T-cell (primary cell): Measurements from ENCODE around the gene PPHLN1. TPM values are rescaled to one million over a fixed set of nuclear protein-coding genes. Genes with fewer than 3 reads are reported as not detected.

ENCODE experiments used
- ATAC-seq, 4 experiments: fragments of 200-7000 bp in 3 of 4; fragments of 150-1000 bp in 1 of 4; cut with Tn5 transposase; replicated peaks in 1 of 4; 1 replicate in 3 of 4; 2 replicates in 1 of 4; pipeline ENCODE4 v1.10.0; 2021; ENCODE audit warnings: moderate library complexity in 3 of 4, mild to moderate bottlenecking in 2 of 4, moderate number of reproducible peaks in 1 of 4
- CTCF ChIA-PET, 2 donors: fragments of 300-600 bp; sonication (Branson Sonifier 250); formaldehyde crosslinking; loops; one replicate each; lab custom pipeline; 2022; ENCODE audit warnings: antibody characterized with exemption in 2 of 2; lab: Charles Lee
- POLR2A ChIA-PET, 2 donors: fragments of 300-600 bp; sonication (Branson Sonifier 250); formaldehyde crosslinking; loops; one replicate each; lab custom pipeline; 2022; ENCODE audit warnings: antibody characterized with exemption in 2 of 2; lab: Charles Lee
- DNase-seq, 35 experiments: peaks; one replicate each; pipeline versions ENCODE4 v3.0.0 to v3.0.0-alpha.2; 2013 to 2023
- H3K27ac ChIP-seq: one replicate; pipeline ENCODE4 v1.5.1; 2013; ENCODE audit warnings: low read length
- H3K27me3 ChIP-seq, 2 experiments: replicated peaks in 1 of 2; 1 replicate in 1 of 2; 2 replicates in 1 of 2; pipeline versions ENCODE4 v1.6.1 to v1.7.0; 2013; ENCODE audit warnings: low read length in 1 of 2, mixed read lengths in 1 of 2; ENCODE audit not compliant: control insufficient read depth in 2 of 2, insufficient read depth in 2 of 2; ENCODE audit errors: extremely low read depth in 1 of 2
- H3K36me3 ChIP-seq, 2 donors: 1 replicate in 1 of 2; 2 replicates in 1 of 2; pipeline versions ENCODE4 v1.6.1 to v1.7.0; 2013; ENCODE audit warnings: low read length in 1 of 2; ENCODE audit not compliant: control insufficient read depth in 2 of 2, insufficient read depth in 1 of 2; ENCODE audit errors: extremely low read depth in 1 of 2
- H3K4me1 ChIP-seq, 2 experiments: 1 replicate in 1 of 2; 2 replicates in 1 of 2; pipeline versions ENCODE4 v1.6.1 to v1.7.0; 2013; ENCODE audit warnings: low read length in 2 of 2, mixed read lengths in 1 of 2; ENCODE audit not compliant: insufficient read depth in 2 of 2, control insufficient read depth in 1 of 2; ENCODE audit errors: extremely low read depth in 1 of 2
- H3K4me3 ChIP-seq, 2 donors: 1 replicate in 1 of 2; 2 replicates in 1 of 2; pipeline versions ENCODE4 v1.5.1 to v1.7.0; 2013; ENCODE audit warnings: mild to moderate bottlenecking in 2 of 2, low read length in 1 of 2, moderate library complexity in 1 of 2; ENCODE audit not compliant: control insufficient read depth in 1 of 2; ENCODE audit errors: extremely low read depth in 1 of 2
- H3K9me3 ChIP-seq: 2 replicates; pipeline ENCODE4 v1.7.0; 2013
- H3K27ac Mint-ChIP-seq, 2 donors: one replicate each; pipeline ENCODE4 v1.8.0; 2020 to 2021; ENCODE audit warnings: mild to moderate bottlenecking in 2 of 2, mixed read lengths in 2 of 2
- H3K27me3 Mint-ChIP-seq, 2 donors: one replicate each; pipeline ENCODE4 v1.8.0; 2021 to 2022; ENCODE audit warnings: mixed read lengths in 2 of 2
- H3K36me3 Mint-ChIP-seq: one replicate; pipeline ENCODE4 v1.8.0; 2021; ENCODE audit warnings: mixed read lengths
- H3K4me1 Mint-ChIP-seq, 3 donors: one replicate each; pipeline ENCODE4 v1.8.0; 2020 to 2022; ENCODE audit warnings: mixed read lengths in 3 of 3, mild to moderate bottlenecking in 1 of 3
- H3K4me3 Mint-ChIP-seq, 3 donors: one replicate each; pipeline ENCODE4 v1.8.0; 2020 to 2022; ENCODE audit warnings: mild to moderate bottlenecking in 3 of 3, mixed read lengths in 3 of 3, moderate library complexity in 3 of 3
- H3K9me3 Mint-ChIP-seq, 3 donors: one replicate each; pipeline ENCODE4 v1.8.0; 2020 to 2022; ENCODE audit warnings: mixed read lengths in 3 of 3
- WGBS: methylation state at CpG from one replicate; pipeline ENCODE4 v1.1.5; 2013; ENCODE audit warnings: missing lambda C conversion rate; ENCODE audit not compliant: insufficient coverage; 5-methylcytosine and 5-hydroxymethylcytosine counted together
- total RNA-seq, 35 experiments: library from RNA in 6 of 35; stranded (reverse) in 6 of 35; fragments of 120-200 nt in 1 of 35; gene quantifications; one replicate each; pipeline versions ENCODE4 v1.2.1 to v1.2.4 and lab custom pipeline; 2013 to 2026

Gene PPHLN1
- total RNA-seq, 5 donors from 2014 or later (not counting 1 experiment from before 2014, with no cell fraction given) = 70.8 to 98.9 (median 80.8) TPM

GRCh38 chr12:42308390-42308789 lies 17.6 kb upstream of the PPHLN1 start:
- Mint-ChIP-seq H3K4me3 (no peak overlapping the region), H3K27me3 (no peaks in the 10 kb centered on the region), H3K36me3 (peaks cover 13% of the 10 kb centered on the region), H3K4me1 (no peaks in the 10 kb centered on the region), H3K27ac (no peak overlapping the region), H3K9me3 (no peaks in the 10 kb centered on the region)
- H3K9me3 ChIP-seq = no peaks in the 10 kb centered on the region
- H3K27me3 ChIP-seq = no peaks in the 10 kb centered on the region
- ATAC-seq = no peak
- ChIA-PET POLR2A (no interaction called here), CTCF (no interaction called here)
- no peak overlapping the region for H3K27ac ChIP-seq
- no peaks in the 10 kb centered on the region for H3K4me1 ChIP-seq
- H3K4me3 ChIP-seq = no peak overlapping the region
- peaks cover 0 to 9% of the 10 kb centered on the region in 2 donors for H3K36me3 ChIP-seq
- DNase-seq = no peak
- WGBS = no CpG with 5 or more reads among the region's 2 CpGs

- H3K4me1 ChIP-seq = no peaks in the 10 kb centered on the region
- Mint-ChIP-seq H3K9me3 (no peaks in the 10 kb centered on the region), H3K27ac (no peak overlapping the region), H3K4me1 (no peaks in the 10 kb centered on the region), H3K36me3 (peaks cover 20% of the 10 kb centered on the region), H3K4me3 (no peak overlapping the region), H3K27me3 (no peaks in the 10 kb centered on the region)
- ChIA-PET CTCF (no interaction called here), POLR2A (no interaction called here)
- peaks cover 0 to 13% of the 10 kb centered on the region in 2 donors for H3K36me3 ChIP-seq
- H3K27me3 ChIP-seq = no peaks in the 10 kb centered on the region
- H3K27ac ChIP-seq = no peak overlapping the region
- WGBS = 78% methylated on average over 3 of the region's 6 CpGs
- H3K4me3 ChIP-seq = no peak overlapping the region
- no peak for DNase-seq
- no peak for ATAC-seq
- no peaks in the 10 kb centered on the region for H3K9me3 ChIP-seq
Observed at GRCh38 chr12:42309996-42310395, 16.0 kb upstream of the PPHLN1 start.

GRCh38 chr12:42315108-42315507 lies 10.9 kb upstream of the PPHLN1 start:
- no peaks in the 10 kb centered on the region for H3K9me3 ChIP-seq
- ATAC-seq = no peak
- no peak overlapping the region for H3K27ac ChIP-seq
- WGBS = no CpG with 5 or more reads among the region's 2 CpGs
- Mint-ChIP-seq H3K9me3 (no peaks in the 10 kb centered on the region), H3K4me1 (no peaks in the 10 kb centered on the region), H3K27me3 (no peaks in the 10 kb centered on the region), H3K4me3 (no peak overlapping the region), H3K36me3 (peaks cover 37% of the 10 kb centered on the region), H3K27ac (no peak overlapping the region)
- no peak overlapping the region for H3K4me3 ChIP-seq
- no peak for DNase-seq
- H3K36me3 ChIP-seq = peaks cover 0 to 23% of the 10 kb centered on the region in 2 donors
- ChIA-PET POLR2A (no interaction called here), CTCF (no interaction called here)
- no peaks in the 10 kb centered on the region for H3K4me1 ChIP-seq
- H3K27me3 ChIP-seq = no peaks in the 10 kb centered on the region

- DNase-seq = no peak
- peaks cover 0 to 15% of the 10 kb centered on the region in 2 donors for H3K36me3 ChIP-seq
- no peak for ATAC-seq
- Mint-ChIP-seq H3K4me3 (no peak overlapping the region), H3K27me3 (no peaks in the 10 kb centered on the region), H3K27ac (no peak overlapping the region), H3K4me1 (peaks cover 12 to 13% (median 13%) of the 10 kb centered on the region in 3 donors), H3K9me3 (no peaks in the 10 kb centered on the region), H3K36me3 (peaks cover 41% of the 10 kb centered on the region)
- ChIA-PET CTCF (no interaction called here), POLR2A (interaction anchor here (0.6 to 1.0 kb wide), 2 partner anchors 11 kb away, joined by 3 read pairs; no protein-coding TSS in a partner anchor)
- no peaks in the 10 kb centered on the region for H3K9me3 ChIP-seq
- no peak overlapping the region for H3K27ac ChIP-seq
- H3K27me3 ChIP-seq = no peaks in the 10 kb centered on the region
- H3K4me1 ChIP-seq = peaks cover 0 to 6% of the 10 kb centered on the region in 2 experiments
- H3K4me3 ChIP-seq = no peak overlapping the region
Observed at GRCh38 chr12:42320796-42321195, 5.2 kb upstream of the PPHLN1 start.

GRCh38 chr12:42322567-42322966 lies 3.4 kb upstream of the PPHLN1 start:
- no peaks in the 10 kb centered on the region for H3K27me3 Mint-ChIP-seq
- no peak for ATAC-seq
- no peak overlapping the region for H3K4me3 ChIP-seq
- no peaks in the 10 kb centered on the region for H3K9me3 ChIP-seq
- H3K4me1 Mint-ChIP-seq = peaks cover 23 to 26% (median 25%) of the 10 kb centered on the region in 3 donors
- H3K27ac Mint-ChIP-seq = no peak overlapping the region
- H3K4me3 Mint-ChIP-seq = no peak overlapping the region
- ChIA-PET CTCF (interaction anchor here in 1 of 2 donors (0.6 kb wide), 1 partner anchor 13 kb away, joined by 3 read pairs; no protein-coding TSS in a partner anchor), POLR2A (interaction anchor here in 1 of 2 donors (0.6 kb wide), 3 partner anchors 56 to 154 kb away, joined by 3 to 6 read pairs (median 4); no protein-coding TSS in a partner anchor)
- H3K27me3 ChIP-seq = no peaks in the 10 kb centered on the region
- H3K9me3 Mint-ChIP-seq = no peaks in the 10 kb centered on the region
- DNase-seq = no peak
- peaks cover 0 to 5% of the 10 kb centered on the region in 2 donors for H3K36me3 ChIP-seq
- H3K4me1 ChIP-seq = peaks cover 10 to 14% of the 10 kb centered on the region in 2 experiments
- peaks cover 37% of the 10 kb centered on the region for H3K36me3 Mint-ChIP-seq
- H3K27ac ChIP-seq = no peak overlapping the region

GRCh38 chr12:42323856-42324255 lies 2.1 kb upstream of the PPHLN1 start:
- ChIA-PET POLR2A (interaction anchor here in 1 of 2 donors (0.7 kb wide), 1 partner anchor 392 kb away, joined by 4 read pairs; no protein-coding TSS in a partner anchor), CTCF (no interaction called here)
- 100% methylated on average over 1 of the region's 6 CpGs for WGBS
- H3K4me3 Mint-ChIP-seq = no peak overlapping the region
- Histone ChIP-seq H3K4me3 (no peak overlapping the region), H3K36me3 (peaks cover 0 to 5% of the 10 kb centered on the region in 2 donors), H3K4me1 (peaks cover 16 to 24% of the 10 kb centered on the region in 2 experiments), H3K27ac (no peak overlapping the region), H3K9me3 (no peaks in the 10 kb centered on the region), H3K27me3 (no peaks in the 10 kb centered on the region)
- no peak overlapping the region for H3K27ac Mint-ChIP-seq
- no peaks in the 10 kb centered on the region for H3K9me3 Mint-ChIP-seq
- H3K27me3 Mint-ChIP-seq = no peaks in the 10 kb centered on the region
- no peak for ATAC-seq
- H3K4me1 Mint-ChIP-seq = peaks cover 32 to 38% (median 36%) of the 10 kb centered on the region in 3 donors
- DNase-seq = no peak
- H3K36me3 Mint-ChIP-seq = peaks cover 30% of the 10 kb centered on the region
